EH (cell line): ENCODE data around the gene AP1M1.
A peak's percentile ranks its signal among the peaks of the same experiment; 100 is the strongest.

Experiments
- DNase-seq: peaks from one replicate; pipeline ENCODE4 v3.0.0-alpha.2; 2015; ENCODE audit warnings: low read depth

AP1M1 gene

GRCh38 chr19:16185768-16186123, 12.0 kb upstream of the AP1M1 start:
- peak; percentile 54 for DNase-seq

DNA sequence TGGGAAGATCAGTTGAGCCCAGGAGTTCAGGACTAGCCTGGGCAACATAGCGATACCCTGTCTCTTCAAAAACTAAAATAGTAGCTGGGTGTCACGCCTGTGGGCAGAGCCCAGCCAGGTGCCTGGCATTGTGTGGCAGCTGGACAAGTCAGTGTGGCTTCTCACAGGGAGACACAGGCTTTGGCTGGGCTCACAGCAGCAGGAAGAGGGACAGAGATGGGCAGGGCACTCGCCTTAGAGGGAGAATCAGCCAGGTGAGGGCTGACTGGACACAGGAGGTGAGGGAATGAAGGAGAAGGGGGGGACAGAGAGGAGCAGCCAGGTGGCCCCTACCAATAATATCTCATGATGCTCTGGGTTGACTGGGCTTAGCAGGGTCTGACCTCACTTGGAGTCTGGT, 9.2 kb upstream of the AP1M1 start:
- DNase-seq: no peak

- DNase-seq: no peak
Observed at GRCh38 chr19:16190198-16190597, 7.5 kb upstream of the AP1M1 start.

DNA sequence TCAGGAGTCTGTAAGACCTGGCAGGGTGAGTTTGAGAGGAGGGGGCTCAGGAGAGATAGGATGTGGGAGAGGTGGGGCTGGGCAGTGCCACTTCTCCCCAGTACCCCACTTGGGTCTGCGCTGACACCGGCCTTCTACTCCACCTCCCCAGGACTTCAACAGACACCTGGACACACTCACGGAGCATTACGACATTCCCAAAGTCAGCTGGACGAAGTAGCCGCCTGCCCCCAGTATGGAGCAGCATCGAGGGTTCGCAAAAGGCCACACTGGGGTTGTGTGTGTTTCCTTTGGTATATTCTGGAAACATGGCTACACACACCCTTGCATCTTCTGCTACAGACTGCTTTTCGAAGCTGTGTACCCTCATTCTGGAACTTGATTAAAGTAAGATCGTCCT, 7.0 kb upstream of the AP1M1 start:
- DNase-seq: no peak

- no peak for DNase-seq
Observed at GRCh38 chr19:16191216-16191908, 6.3 kb upstream of the AP1M1 start.

DNA sequence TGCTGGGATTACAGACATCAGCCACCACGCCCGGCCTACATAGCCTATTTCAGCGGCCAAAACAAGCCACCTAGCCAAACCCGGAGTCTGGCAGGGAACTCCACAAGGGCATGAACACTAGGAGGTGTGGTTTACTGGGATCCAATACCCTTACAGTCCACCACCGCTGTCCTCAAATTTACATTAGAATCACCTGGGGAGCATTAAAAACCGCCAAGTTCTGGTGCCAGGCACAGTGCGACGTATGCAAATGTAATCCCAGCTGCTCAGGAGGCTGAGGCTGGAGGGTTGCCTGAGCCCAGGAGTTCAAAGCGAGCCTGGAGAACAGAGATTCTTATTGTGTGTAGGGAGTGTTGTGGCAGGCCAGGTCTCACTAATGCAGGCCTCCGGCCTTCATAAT, 4.2 kb upstream of the AP1M1 start:
- no peak for DNase-seq

DNA sequence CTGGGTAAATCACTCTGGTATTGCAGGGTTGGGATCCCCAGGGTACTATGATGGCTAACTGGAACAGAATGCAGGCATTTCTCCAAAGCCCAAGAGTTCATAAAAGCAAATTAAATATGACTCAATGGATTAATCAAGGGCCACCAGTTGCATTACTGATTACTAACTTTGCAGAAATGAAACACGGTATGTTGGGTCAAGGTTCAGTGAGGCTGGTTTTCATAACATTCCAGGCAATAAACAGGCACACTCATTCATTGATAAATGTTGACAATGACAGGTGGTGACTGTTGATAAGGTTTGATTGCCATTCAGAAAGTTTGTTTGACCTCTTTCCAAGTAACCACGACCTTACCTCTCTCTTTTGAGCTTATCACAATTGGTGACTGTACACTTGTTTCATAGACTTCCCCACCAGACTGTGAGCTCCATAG, 506 bp upstream of the AP1M1 start:
- peak; percentile 96 for DNase-seq

DNA sequence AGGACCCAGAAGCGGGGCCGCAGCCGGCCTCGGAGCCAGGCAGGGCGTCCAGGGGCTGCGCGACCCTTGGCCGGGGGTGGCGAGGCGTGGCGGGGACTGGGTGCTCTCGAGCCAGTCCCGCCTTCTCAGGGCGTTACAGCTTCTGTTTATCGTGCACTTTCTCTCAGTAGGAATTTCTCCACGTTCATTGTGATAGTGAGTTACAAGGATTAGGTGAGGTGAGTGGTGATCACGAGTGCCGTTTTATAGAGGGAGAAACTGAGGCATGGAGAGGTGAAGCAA, 600 bp downstream of the AP1M1 start:
- DNase-seq: no peak

GRCh38 chr19:16199275-16199932, 1.7 kb downstream of the AP1M1 start:
- DNase-seq: no peak

- DNase-seq: peak; percentile 23
Observed at GRCh38 chr19:16200038-16201010, 2.6 kb downstream of the AP1M1 start.

GRCh38 chr19:16201011-16201391, 3.3 kb downstream of the AP1M1 start:
- DNase-seq: no peak

GRCh38 chr19:16202320-16203255, 4.9 kb downstream of the AP1M1 start:
- DNase-seq: peak; percentile 51

- DNase-seq: no peak
Observed at GRCh38 chr19:16203256-16204004, 5.7 kb downstream of the AP1M1 start.

DNA sequence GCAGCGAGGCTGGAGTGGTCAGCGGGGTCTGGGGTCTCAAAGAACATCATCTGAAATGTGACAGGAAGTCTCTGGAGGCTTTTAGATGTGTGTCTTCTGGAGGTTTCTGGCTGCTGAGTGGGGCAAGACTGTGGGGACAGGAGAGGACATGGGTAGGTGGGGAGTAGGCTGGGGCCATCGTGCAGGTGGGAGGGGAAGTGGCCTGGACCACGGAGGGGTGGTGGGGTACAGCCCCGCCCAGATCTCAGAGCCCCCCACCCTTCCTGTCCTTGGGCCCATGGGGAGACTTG, 6.2 kb downstream of the AP1M1 start:
- DNase-seq: no peak

DNA sequence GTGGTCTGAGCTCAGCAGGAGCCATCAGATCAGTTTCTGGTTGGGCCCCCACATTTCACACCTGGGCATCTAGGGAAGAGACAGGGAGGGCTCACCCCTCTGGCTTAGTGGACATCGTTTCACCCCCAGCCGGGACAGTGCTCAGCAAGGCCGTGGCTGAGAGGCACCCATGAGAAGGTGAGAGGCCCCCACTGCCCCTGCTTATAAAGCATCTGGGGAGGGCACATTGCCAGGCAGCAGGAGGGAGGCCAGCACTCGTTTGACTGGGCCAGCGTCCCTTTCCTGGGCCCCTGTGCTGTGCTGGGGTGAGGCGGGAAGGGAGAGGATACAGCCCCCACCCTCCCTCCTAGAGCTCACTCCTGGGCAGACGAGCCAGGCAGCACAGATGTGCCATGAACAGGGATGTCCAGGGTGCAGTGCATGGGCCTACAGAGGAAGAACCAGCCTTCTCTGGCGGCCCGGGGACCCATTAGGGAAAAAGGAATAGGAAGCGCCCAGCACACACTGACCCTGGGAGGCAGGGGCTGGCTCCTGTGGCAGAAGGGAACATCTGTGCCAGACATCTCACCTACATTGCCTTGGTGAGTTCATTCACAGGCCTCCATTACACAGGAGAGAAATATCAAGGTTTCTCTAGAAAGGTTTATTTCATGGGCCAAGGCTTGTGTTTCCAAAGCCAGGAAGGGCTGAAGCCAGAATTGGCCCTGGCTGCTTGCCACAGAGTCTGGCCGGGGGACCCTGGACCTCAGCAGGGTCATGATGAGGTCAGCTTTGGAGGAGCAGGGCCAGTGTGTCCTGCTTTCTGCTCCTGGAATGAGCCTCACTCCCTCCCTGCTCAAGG, 7.7 kb downstream of the AP1M1 start:
- DNase-seq: no peak

- DNase-seq: no peak
Observed at GRCh38 chr19:16206046-16206605, 8.4 kb downstream of the AP1M1 start.

DNA sequence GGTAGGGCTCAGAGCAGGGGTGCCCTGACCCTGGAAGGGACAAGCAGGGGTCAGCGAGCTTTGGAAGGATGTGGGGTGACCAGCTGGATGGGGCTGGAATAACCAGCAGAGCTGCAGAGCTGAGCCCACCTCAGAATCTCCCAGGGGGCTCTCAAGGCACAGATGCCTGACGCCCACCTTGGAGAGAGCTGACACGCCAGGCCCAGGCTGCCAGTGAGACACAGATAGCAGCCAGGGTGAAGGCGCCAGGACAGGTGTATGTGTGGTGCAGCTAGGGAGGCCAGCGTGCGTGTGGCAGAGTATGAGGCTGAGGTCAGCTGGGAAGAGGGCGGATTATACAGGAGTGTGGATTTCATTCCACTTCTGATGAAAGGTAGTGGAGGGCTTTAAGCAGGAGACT, 8.9 kb downstream of the AP1M1 start:
- DNase-seq: no peak

DNA sequence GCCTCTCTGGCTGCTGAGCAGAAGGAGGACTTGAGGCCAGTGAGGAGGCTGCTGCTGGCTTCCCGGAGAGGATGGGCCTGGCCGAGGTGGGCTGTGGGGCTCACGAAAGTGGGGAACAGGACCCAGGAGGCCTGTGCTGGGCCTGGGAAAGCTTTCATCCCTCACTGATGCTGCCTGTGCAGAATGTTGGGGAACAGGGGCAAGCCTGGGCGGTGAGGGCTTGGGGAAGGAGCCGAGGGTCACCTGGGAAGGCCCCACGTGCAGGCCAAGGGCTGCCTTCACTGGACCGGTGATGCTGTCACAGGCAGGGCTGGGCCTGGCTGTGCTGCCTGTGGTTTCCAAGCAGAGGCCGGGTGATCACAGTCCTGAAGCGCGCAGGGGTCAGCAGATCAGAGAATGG, 9.4 kb downstream of the AP1M1 start:
- no peak for DNase-seq

DNA sequence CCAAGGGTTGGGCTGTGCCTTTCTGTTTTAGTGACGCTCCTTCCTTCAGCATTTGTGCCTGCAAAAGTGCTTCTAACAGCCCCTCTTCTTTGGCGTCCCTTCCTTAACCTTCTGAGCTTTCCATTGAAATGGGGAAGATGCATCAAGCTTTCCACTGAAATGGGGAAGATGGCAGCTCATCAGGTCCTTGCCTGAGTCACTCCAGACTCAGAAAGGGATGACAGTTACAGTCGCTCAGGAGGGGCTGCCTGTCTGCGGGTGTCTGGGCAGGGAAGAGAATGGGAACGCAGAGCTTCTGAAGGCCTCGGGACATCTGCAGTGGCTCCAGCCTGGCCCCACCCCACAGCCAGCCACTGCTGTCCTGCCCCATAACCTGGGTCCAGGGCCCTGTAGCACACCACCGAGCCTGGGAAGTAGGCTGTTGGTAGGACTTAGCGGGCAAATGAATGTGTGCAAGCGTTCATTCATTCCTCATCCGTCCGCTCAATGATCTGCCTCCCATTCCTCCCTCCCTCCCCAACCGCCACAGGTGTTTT, 9.8 kb downstream of the AP1M1 start:
- no peak for DNase-seq
